Kidney (tissue), 22 donors: ENCODE measurements around the gene SLC49A3. TPM values are rescaled to one million over a fixed set of nuclear protein-coding genes. Genes with fewer than 3 reads are reported as not detected.
"Not testable (repeated sequence)": the region's sequence is repeated elsewhere in the genome, so short reads cannot be mapped to it uniquely, and the experiment has no call there.

ENCODE experiments used
- DNase-seq, 5 donors: peaks; one replicate each; pipeline ENCODE4 v3.0.0-alpha.2; 2013 to 2020
- FAIRE-seq: peaks from 2 replicates; lab custom pipeline; 2012; peaks lifted over from hg19 to GRCh38; lab: Jason Lieb, UNC
- H3K27ac ChIP-seq, 2 donors: one replicate each; pipeline ENCODE4 v1.7.0; 2013; ENCODE audit warnings: low read depth in 2 of 2, low read length in 2 of 2, inconsistent platforms in 1 of 2
- H3K27me3 ChIP-seq: one replicate; pipeline ENCODE4 v1.7.1; 2013; ENCODE audit warnings: low read length, inconsistent platforms; ENCODE audit not compliant: control insufficient read depth, insufficient read depth
- H3K36me3 ChIP-seq, 3 donors: one replicate each; pipeline versions ENCODE4 v1.7.0 to v1.7.1; 2013; ENCODE audit warnings: low read length in 3 of 3, control low read depth in 1 of 3, inconsistent platforms in 1 of 3; ENCODE audit not compliant: insufficient read depth in 3 of 3, control insufficient read depth in 2 of 3
- H3K4me1 ChIP-seq, 3 donors: one replicate each; pipeline versions ENCODE4 v1.7.0 to v1.7.1; 2013; ENCODE audit warnings: low read length in 3 of 3, inconsistent platforms in 1 of 3, low read depth in 1 of 3; ENCODE audit not compliant: control insufficient read depth in 2 of 3, insufficient read depth in 2 of 3
- H3K4me3 ChIP-seq, 3 donors: one replicate each; pipeline versions ENCODE4 v1.7.0 to v1.8.1; 2013; ENCODE audit warnings: low read length in 3 of 3, control low read depth in 1 of 3, inconsistent platforms in 1 of 3
- H3K9ac ChIP-seq, 3 donors: one replicate each; pipeline versions ENCODE4 v1.7.0 to v1.7.1; 2013; ENCODE audit warnings: low read length in 3 of 3, control low read depth in 1 of 3, inconsistent platforms in 1 of 3
- H3K9me3 ChIP-seq, 3 donors: one replicate each; pipeline versions ENCODE4 v1.7.0 to v1.7.1; 2013; ENCODE audit warnings: low read length in 3 of 3, control low read depth in 1 of 3, inconsistent platforms in 1 of 3; ENCODE audit not compliant: control insufficient read depth in 2 of 3, insufficient read depth in 1 of 3
- intact Hi-C: fragments of 100-400 bp; cut with DNase I; formaldehyde crosslinking; loops from one replicate; pipeline ENCODE4 v1.11.1; 2022
- long read RNA-seq, 10 donors: library from polyadenylated mRNA in 1 of 10; unstranded in 1 of 10; transcript quantifications; one replicate each; pipeline ENCODE4 v2.0.0 and lab custom pipeline, GENCODE V29; 2021 to 2026
- polyA plus RNA-seq: library from polyadenylated mRNA; stranded (reverse); fragments of 350-450 nt; fragmentation: Illumina TruSeq; extraction: RNeasy Lipid Tissue Mini Kit (QIAGEN cat#74804); gene quantifications from one replicate; pipeline ENCODE4 v1.2.3, GENCODE V29; 2014; ENCODE audit warnings: low read depth, low replicate concordance; ENCODE audit not compliant: insufficient read depth
- total RNA-seq: library from RNA; stranded (reverse); fragmentation: NEBNext Ultra II Directional; extraction: Animal tissue kit (Norgen Biotek cat#: 25700); gene quantifications from one replicate; pipeline ENCODE4 v1.2.1, GENCODE V29; 2021
- TF ChIP-seq, protein P1 (sequence below): IDR thresholded peaks from 3 replicates; pipeline ENCODE4 v1.5.1; 2012; ENCODE audit warnings: mild to moderate bottlenecking, moderate library complexity, borderline replicate concordance; ENCODE audit not compliant: insufficient read depth; ENCODE audit errors: extremely low read depth
- donor health status: control.
- donor health status: control.
- donor health status: control.
- donor health status: control.
- donor health status: control.
- donor health status: DM: yes; HTN: yes; CAD: no.
- donor health status: Normal renal cell carcinoma (clear cell type).

SLC49A3 gene
- total RNA-seq (18.2 TPM), polyA plus RNA-seq (12.6 TPM)
- long read RNA-seq, donor 1: 0 reads
- long read RNA-seq, donor 2: 0 reads
- long read RNA-seq, donor 3: 0 reads
- long read RNA-seq, donor 4, partial matches to known transcripts: 8 of 16 reads
- long read RNA-seq, donor 4, other reads (novel, unspliced or antisense): 7 of 16 reads
- long read RNA-seq, donor 5: 0 reads
- long read RNA-seq, donor 6: 0 reads
- long read RNA-seq, donor 7, partial matches to known transcripts: 5 of 22 reads
- long read RNA-seq, donor 7, other reads (novel, unspliced or antisense): 14 of 22 reads
- long read RNA-seq, donor 8: 0 reads
- long read RNA-seq, donor 9: 0 reads
- long read RNA-seq, donor 10, partial matches to known transcripts: 0 of 1 reads
- long read RNA-seq, donor 10, other reads (novel, unspliced or antisense): 0 of 1 reads

DNA sequence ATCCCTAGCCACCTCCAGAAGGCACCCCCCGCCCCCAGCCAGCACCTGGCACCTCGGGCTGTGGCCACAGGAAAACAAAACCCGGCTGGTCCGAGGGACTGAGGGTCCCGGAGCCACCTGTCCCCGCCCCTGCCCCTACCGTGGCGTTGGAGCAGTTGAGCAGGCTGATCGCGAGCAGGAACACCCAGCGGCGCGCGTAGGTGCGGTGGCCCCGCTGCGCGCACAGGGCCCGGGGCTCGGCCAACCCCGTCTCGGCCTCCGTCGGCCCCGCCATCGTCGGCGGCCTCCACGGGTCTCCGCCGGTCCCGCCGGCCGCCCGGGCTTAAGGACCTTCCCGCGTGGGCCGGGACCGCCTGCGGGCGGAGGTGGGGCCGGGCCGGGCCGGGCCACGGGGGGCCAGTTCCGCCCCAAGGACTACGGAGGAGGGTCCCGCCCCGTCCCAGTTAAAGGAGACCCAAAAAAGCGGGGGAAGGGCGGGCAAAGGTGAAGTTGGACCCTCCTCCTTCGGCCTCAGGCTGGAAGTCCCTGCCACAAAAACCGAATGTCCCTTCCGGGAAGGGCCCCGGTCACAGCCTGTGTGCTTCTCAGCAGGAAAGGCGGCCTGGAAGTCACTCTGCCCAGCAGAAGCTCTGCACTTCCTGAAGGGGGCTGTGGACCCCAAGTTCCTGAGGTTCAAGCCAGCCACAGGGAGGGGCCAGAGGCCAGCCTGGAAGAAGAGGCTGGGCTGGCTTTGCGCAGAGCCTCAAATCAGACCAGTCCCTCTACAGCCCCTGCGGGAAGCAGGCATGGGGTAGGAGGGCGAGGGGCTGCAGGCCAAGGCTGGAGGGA, at the start of gene SLC49A3:
Gene SLC49A3 (minus strand): TSS at position 298 of the 828 bp plus-strand sequence. CDS start 24 bp downstream, at position 274.
- peaks cover 0 to 29% (median 4%) of the 10 kb centered on the region in 3 donors for H3K4me1 ChIP-seq
- H3K36me3 ChIP-seq: no peaks in the 10 kb centered on the region
- H3K27ac ChIP-seq: peak within 1 kb of the TSS; percentile 32 to 61
- TF ChIP-seq, protein P1, sequence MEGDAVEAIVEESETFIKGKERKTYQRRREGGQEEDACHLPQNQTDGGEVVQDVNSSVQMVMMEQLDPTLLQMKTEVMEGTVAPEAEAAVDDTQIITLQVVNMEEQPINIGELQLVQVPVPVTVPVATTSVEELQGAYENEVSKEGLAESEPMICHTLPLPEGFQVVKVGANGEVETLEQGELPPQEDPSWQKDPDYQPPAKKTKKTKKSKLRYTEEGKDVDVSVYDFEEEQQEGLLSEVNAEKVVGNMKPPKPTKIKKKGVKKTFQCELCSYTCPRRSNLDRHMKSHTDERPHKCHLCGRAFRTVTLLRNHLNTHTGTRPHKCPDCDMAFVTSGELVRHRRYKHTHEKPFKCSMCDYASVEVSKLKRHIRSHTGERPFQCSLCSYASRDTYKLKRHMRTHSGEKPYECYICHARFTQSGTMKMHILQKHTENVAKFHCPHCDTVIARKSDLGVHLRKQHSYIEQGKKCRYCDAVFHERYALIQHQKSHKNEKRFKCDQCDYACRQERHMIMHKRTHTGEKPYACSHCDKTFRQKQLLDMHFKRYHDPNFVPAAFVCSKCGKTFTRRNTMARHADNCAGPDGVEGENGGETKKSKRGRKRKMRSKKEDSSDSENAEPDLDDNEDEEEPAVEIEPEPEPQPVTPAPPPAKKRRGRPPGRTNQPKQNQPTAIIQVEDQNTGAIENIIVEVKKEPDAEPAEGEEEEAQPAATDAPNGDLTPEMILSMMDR: no peak
- H3K9me3 ChIP-seq: no peaks in the 10 kb centered on the region
- peak within 1 kb of the TSS in 2 of 3 donors; percentile 37 to 61 for H3K9ac ChIP-seq
- peak within 1 kb of the TSS in 2 of 3 donors; percentile 9 to 51 for H3K4me3 ChIP-seq
- FAIRE-seq (no peak), DNase-seq (peak in 3 of 5 donors; percentile 45 to 82 (median 62))
- H3K27me3 ChIP-seq: no peaks in the 10 kb centered on the region
- intact Hi-C loops: no loop called here

DNA sequence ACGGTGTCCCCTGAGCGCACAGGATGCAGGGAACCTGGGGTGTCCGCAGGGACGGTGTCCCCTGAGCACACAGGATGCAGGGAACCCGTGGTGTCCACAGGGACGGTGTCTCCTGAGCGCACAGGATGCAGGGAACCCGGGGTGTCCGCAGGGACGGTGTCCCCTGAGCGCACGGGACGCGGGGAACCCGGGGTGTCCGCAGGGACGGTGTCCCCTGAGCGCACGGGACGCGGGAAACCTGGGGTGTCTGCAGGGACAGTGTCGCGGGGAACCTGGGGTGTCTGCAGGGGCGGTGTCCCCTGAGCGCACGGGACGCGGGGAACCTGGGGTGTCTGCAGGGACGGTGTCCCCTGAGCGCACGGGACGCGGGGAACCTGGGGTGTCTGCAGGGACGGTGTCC, 47.6 kb upstream of the SLC49A3 start:
- H3K4me1 ChIP-seq, DNase-seq, FAIRE-seq, H3K27me3 ChIP-seq, H3K9me3 ChIP-seq, H3K9ac ChIP-seq, intact Hi-C loops, H3K27ac ChIP-seq, H3K4me3 ChIP-seq: not testable (repeated sequence)
- H3K36me3 ChIP-seq: peaks cover 5 to 47% (median 23%) of the 10 kb centered on the region in 3 donors

GRCh38 chr4:735583-735982, 46.6 kb upstream of the SLC49A3 start:
- Histone ChIP-seq H3K27me3 (no peaks in the 10 kb centered on the region), H3K9ac (no peak overlapping the region), H3K4me1 (no peaks in the 10 kb centered on the region), H3K4me3 (no peak overlapping the region), H3K27ac (no peak overlapping the region), H3K9me3 (no peaks in the 10 kb centered on the region), H3K36me3 (peaks cover 5 to 41% (median 20%) of the 10 kb centered on the region in 3 donors)
- TF ChIP-seq, protein P1: no peak
- DNase-seq (no peak), FAIRE-seq (no peak)
- intact Hi-C loops: no loop called here

GRCh38 chr4:734951-735350, 46.0 kb upstream of the SLC49A3 start:
- no peak overlapping the region for H3K9ac ChIP-seq
- intact Hi-C loops: no loop called here
- peaks cover 5 to 39% (median 20%) of the 10 kb centered on the region in 3 donors for H3K36me3 ChIP-seq
- TF ChIP-seq, protein P1: no peak
- no peak for DNase-seq
- no peak overlapping the region for H3K27ac ChIP-seq
- no peaks in the 10 kb centered on the region for H3K4me1 ChIP-seq
- H3K4me3 ChIP-seq: no peak overlapping the region
- no peaks in the 10 kb centered on the region for H3K9me3 ChIP-seq
- no peak for FAIRE-seq
- no peaks in the 10 kb centered on the region for H3K27me3 ChIP-seq
